Keratinocyte (primary cell): Measurements from ENCODE around the gene SOWAHA. TPM values are rescaled to one million over a fixed set of nuclear protein-coding genes. Genes with fewer than 3 reads are reported as not detected.

Experiments
- DNase-seq: peaks from one replicate; pipeline ENCODE4 v3.0.0-alpha.2; 2011; ENCODE audit warnings: low read depth, missing footprints, low spot score
- FAIRE-seq: peaks from 2 replicates; lab custom pipeline; 2011; peaks lifted over from hg19 to GRCh38; lab: Jason Lieb, UNC
- H2AFZ ChIP-seq: 2 replicates; pipeline ENCODE4 v1.6.0; 2012; ENCODE audit warnings: low read length, control low read depth, inconsistent platforms; ENCODE audit not compliant: control insufficient read depth
- H3K27ac ChIP-seq: 2 replicates; pipeline ENCODE4 v1.5.1; 2011; ENCODE audit warnings: low read length; ENCODE audit not compliant: control insufficient read depth, insufficient read depth
- H3K27me3 ChIP-seq: 3 replicates; pipeline ENCODE4 v1.6.0; 2011; ENCODE audit warnings: low read length; ENCODE audit not compliant: control insufficient read depth, insufficient read depth; ENCODE audit errors: extremely low read depth
- H3K36me3 ChIP-seq, 2 experiments: 2 replicates in 1 of 2; 3 replicates in 1 of 2; pipeline ENCODE4 v1.5.1; 2011; ENCODE audit warnings: low read length in 2 of 2, mild to moderate bottlenecking in 1 of 2; ENCODE audit not compliant: control insufficient read depth in 2 of 2, insufficient read depth in 2 of 2; ENCODE audit errors: extremely low read depth in 1 of 2
- H3K4me1 ChIP-seq: 3 replicates; pipeline ENCODE4 v1.5.1; 2011; ENCODE audit warnings: low read length; ENCODE audit not compliant: control insufficient read depth, insufficient read depth; ENCODE audit errors: extremely low read depth
- H3K4me2 ChIP-seq: 3 replicates; pipeline ENCODE4 v1.6.0; 2011; ENCODE audit warnings: low read depth, low read length; ENCODE audit not compliant: control insufficient read depth, insufficient read depth; ENCODE audit errors: extremely low read depth
- H3K4me3 ChIP-seq, 3 experiments: fragments of 200-600 bp in 1 of 3; sonication (generic) in 1 of 3; 2 replicates in 2 of 3; 3 replicates in 1 of 3; pipeline ENCODE4 v1.5.1; 2011 to 2016; ENCODE audit warnings: low read length in 3 of 3, mild to moderate bottlenecking in 3 of 3, control low read depth in 2 of 3, inconsistent platforms in 1 of 3, low read depth in 1 of 3, mixed read lengths in 1 of 3, mixed run types in 1 of 3, moderate library complexity in 1 of 3; ENCODE audit not compliant: control insufficient read depth in 2 of 3, insufficient read depth in 2 of 3; ENCODE audit errors: extremely low read depth in 1 of 3
- H3K79me2 ChIP-seq: 2 replicates; pipeline ENCODE4 v1.6.0; 2012; ENCODE audit warnings: low read length; ENCODE audit not compliant: control insufficient read depth, insufficient read depth
- H3K9ac ChIP-seq: 3 replicates; pipeline ENCODE4 v1.6.0; 2011; ENCODE audit warnings: low read length; ENCODE audit not compliant: control insufficient read depth, insufficient read depth; ENCODE audit errors: extremely low read depth
- H3K9me1 ChIP-seq: 3 replicates; pipeline ENCODE4 v1.6.0; 2011; ENCODE audit warnings: low read length; ENCODE audit not compliant: control insufficient read depth, insufficient read depth; ENCODE audit errors: extremely low read depth
- H3K9me3 ChIP-seq: 2 replicates; pipeline ENCODE4 v1.5.1; 2012; ENCODE audit warnings: low read depth, low read length; ENCODE audit not compliant: control insufficient read depth
- H4K20me1 ChIP-seq: 3 replicates; pipeline ENCODE4 v1.6.0; 2011; ENCODE audit warnings: low read length; ENCODE audit not compliant: control insufficient read depth, insufficient read depth; ENCODE audit errors: extremely low read depth
- CTCF ChIP-seq, 3 experiments: IDR thresholded peaks in 1 of 3; conservative IDR thresholded peaks in 1 of 3; optimal IDR thresholded peaks in 1 of 3; 2 replicates in 2 of 3; 3 replicates in 1 of 3; pipeline versions ENCODE3 to v1.5.1; 2011; ENCODE audit warnings: low read length in 3 of 3, mild to moderate bottlenecking in 3 of 3, moderate library complexity in 2 of 3, control low read depth in 1 of 3, inconsistent platforms in 1 of 3; ENCODE audit not compliant: insufficient read depth in 2 of 3; ENCODE audit errors: extremely low read depth in 1 of 3
- EZH2 ChIP-seq: IDR thresholded peaks from one replicate; pipeline ENCODE4 v1.6.1; 2012; ENCODE audit warnings: inconsistent platforms, mild to moderate bottlenecking, low read length, moderate library complexity
- dilution Hi-C: fragments of 300-500 bp; cut with MboI; formaldehyde crosslinking; loops from one replicate; pipeline ENCODE4 v1.7.0; 2020; ENCODE audit warnings: low sequenced_read_pairs; ENCODE audit not compliant: extremely low pct_ligation_motif_present
- polyA plus RNA-seq, 5 experiments: library from polyadenylated mRNA; depleted of rRNA in 3 of 5; stranded (reverse) in 3 of 5; stranded (forward) in 1 of 5; unstranded in 1 of 5; fragments of >200 nt; gene quantifications; 1 replicate in 1 of 5; 2 replicates in 3 of 5; 3 replicates in 1 of 5; pipeline versions ENCODE4 v1.2.1 to v1.2.3, GENCODE V29; 2011 to 2012; ENCODE audit warnings: missing spikeins in 2 of 5, low read depth in 1 of 5, low replicate concordance in 1 of 5

The SOWAHA gene
- polyA plus RNA-seq, 1 donor (not counting 4 experiments of a cell fraction or from before 2014, with no cell fraction given) = not detected

- peaks cover 24% of the 10 kb centered on the region for H3K27me3 ChIP-seq
- H3K9ac ChIP-seq = no peak overlapping the region
- H3K4me3 ChIP-seq = no peak overlapping the region
- H4K20me1 ChIP-seq = no peaks in the 10 kb centered on the region
- H2AFZ ChIP-seq = no peak overlapping the region
- no peaks in the 10 kb centered on the region for H3K9me1 ChIP-seq
- DNase-seq (no peak), FAIRE-seq (no peak)
- dilution Hi-C loops = no loop called here
- no peaks in the 10 kb centered on the region for H3K79me2 ChIP-seq
- H3K36me3 ChIP-seq = no peaks in the 10 kb centered on the region
- peak; percentile 36 for TF ChIP-seq EZH2
- TF ChIP-seq CTCF (optimal IDR thresholded peaks at IDR 0.05 in 1 of 3, IDR thresholded peaks at IDR 0.05 in 1 of 3, conservative IDR thresholded peaks at IDR 0.05 in 1 of 3; ENCODE audit: extremely low read depth in 1 of 3, insufficient read depth in 2 of 3, low read length in 3 of 3) = no peak
- no peak overlapping the region for H3K27ac ChIP-seq
- no peaks in the 10 kb centered on the region for H3K9me3 ChIP-seq
- no peaks in the 10 kb centered on the region for H3K4me1 ChIP-seq
- H3K4me2 ChIP-seq = peak overlapping the region; percentile 32
These were observed 12.1 kb downstream of the SOWAHA start for GRCh38 chr5:132825033-132825833.

- Histone ChIP-seq H3K4me2 (peak overlapping the region; percentile 32), H3K4me1 (no peaks in the 10 kb centered on the region), H3K79me2 (no peaks in the 10 kb centered on the region), H3K36me3 (no peaks in the 10 kb centered on the region), H3K9me1 (no peaks in the 10 kb centered on the region), H3K27me3 (peaks cover 24% of the 10 kb centered on the region), H3K9me3 (no peaks in the 10 kb centered on the region), H4K20me1 (no peaks in the 10 kb centered on the region), H3K9ac (no peak overlapping the region), H2AFZ (no peak overlapping the region), H3K4me3 (no peak overlapping the region), H3K27ac (no peak overlapping the region)
- dilution Hi-C loops = no loop called here
- TF ChIP-seq CTCF (optimal IDR thresholded peaks at IDR 0.05 in 1 of 3, IDR thresholded peaks at IDR 0.05 in 1 of 3, conservative IDR thresholded peaks at IDR 0.05 in 1 of 3; ENCODE audit: extremely low read depth in 1 of 3, insufficient read depth in 2 of 3, low read length in 3 of 3) = no peak
- peak; percentile 30 for TF ChIP-seq EZH2
- DNase-seq (no peak), FAIRE-seq (no peak)
These were observed 12.8 kb downstream of the SOWAHA start for GRCh38 chr5:132825834-132826391.
